ENCODE data around the gene GAPVD1.

DNA sequence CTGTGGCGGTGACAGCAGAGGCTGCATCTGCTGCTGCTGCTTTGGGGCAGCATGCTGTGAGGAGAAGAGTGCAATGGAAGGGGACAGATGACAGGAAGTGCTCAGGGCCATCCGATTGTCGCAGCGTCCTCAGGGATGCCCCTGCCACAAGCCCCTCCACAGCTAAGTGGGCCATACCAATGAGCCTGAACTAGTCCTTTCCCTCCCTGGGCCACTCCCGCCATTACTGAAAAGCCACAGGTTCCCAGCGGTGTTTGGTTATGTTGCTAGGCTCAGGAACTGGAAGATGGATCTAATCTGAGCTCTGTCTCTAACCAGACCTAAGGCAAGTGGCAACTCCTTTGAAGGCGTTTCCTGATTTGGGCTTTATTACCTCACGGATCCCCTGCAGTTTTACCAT, 109.2 kb downstream of the GAPVD1 start:
- TF ChIP-seq, protein P1, sequence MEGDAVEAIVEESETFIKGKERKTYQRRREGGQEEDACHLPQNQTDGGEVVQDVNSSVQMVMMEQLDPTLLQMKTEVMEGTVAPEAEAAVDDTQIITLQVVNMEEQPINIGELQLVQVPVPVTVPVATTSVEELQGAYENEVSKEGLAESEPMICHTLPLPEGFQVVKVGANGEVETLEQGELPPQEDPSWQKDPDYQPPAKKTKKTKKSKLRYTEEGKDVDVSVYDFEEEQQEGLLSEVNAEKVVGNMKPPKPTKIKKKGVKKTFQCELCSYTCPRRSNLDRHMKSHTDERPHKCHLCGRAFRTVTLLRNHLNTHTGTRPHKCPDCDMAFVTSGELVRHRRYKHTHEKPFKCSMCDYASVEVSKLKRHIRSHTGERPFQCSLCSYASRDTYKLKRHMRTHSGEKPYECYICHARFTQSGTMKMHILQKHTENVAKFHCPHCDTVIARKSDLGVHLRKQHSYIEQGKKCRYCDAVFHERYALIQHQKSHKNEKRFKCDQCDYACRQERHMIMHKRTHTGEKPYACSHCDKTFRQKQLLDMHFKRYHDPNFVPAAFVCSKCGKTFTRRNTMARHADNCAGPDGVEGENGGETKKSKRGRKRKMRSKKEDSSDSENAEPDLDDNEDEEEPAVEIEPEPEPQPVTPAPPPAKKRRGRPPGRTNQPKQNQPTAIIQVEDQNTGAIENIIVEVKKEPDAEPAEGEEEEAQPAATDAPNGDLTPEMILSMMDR (conservative IDR thresholded peaks at IDR 0.05; ENCODE audit: low read length) = no peak
- no peak for TF ChIP-seq EZH2phosphoT487 (IDR thresholded peaks at IDR 0.05; ENCODE audit: borderline replicate concordance, low read depth, low read length)

Data from OCI-LY7 (cell line).